ENCODE data around the gene PLXNC1.
A peak's percentile ranks its signal among the peaks of the same experiment; 100 is the strongest.

PLXNC1 gene

GRCh38 chr12:94162108-94162507 is 13.7 kb downstream of the PLXNC1 start:
- no peak for DNase-seq (ENCODE audit: low spot score)

GRCh38 chr12:94163850-94164249 is 15.5 kb downstream of the PLXNC1 start:
- no peak for DNase-seq (ENCODE audit: low spot score)

GRCh38 chr12:94165138-94165537 is 16.8 kb downstream of the PLXNC1 start:
- DNase-seq (ENCODE audit: low spot score) = no peak

GRCh38 chr12:94165670-94166364 is 17.4 kb downstream of the PLXNC1 start:
- DNase-seq (ENCODE audit: low spot score) = no peak

- DNase-seq (ENCODE audit: low spot score) = no peak
Measured at GRCh38 chr12:94167071-94167755, 18.8 kb downstream of the PLXNC1 start.

GRCh38 chr12:94167756-94168416 is 19.5 kb downstream of the PLXNC1 start:
- DNase-seq (ENCODE audit: low spot score) = no peak

GRCh38 chr12:94169495-94169894 is 21.1 kb downstream of the PLXNC1 start:
- DNase-seq (ENCODE audit: low spot score) = no peak

- no peak for DNase-seq (ENCODE audit: low spot score)
Measured at GRCh38 chr12:94169966-94170689, 21.8 kb downstream of the PLXNC1 start.

- DNase-seq (ENCODE audit: low spot score) = no peak
Measured at GRCh38 chr12:94170690-94171594, 22.6 kb downstream of the PLXNC1 start.

GRCh38 chr12:94171595-94171930 is 23.2 kb downstream of the PLXNC1 start:
- no peak for DNase-seq (ENCODE audit: low spot score)

GRCh38 chr12:94172031-94172430 is 23.7 kb downstream of the PLXNC1 start:
- peak; percentile 76 for DNase-seq (ENCODE audit: low spot score)

- DNase-seq (ENCODE audit: low spot score) = no peak
Measured at GRCh38 chr12:94172973-94173372, 24.6 kb downstream of the PLXNC1 start.

GRCh38 chr12:94173660-94174265 is 25.4 kb downstream of the PLXNC1 start:
- no peak for DNase-seq (ENCODE audit: low spot score)

GRCh38 chr12:94174576-94174975 is 26.2 kb downstream of the PLXNC1 start:
- peak; percentile 56 for DNase-seq (ENCODE audit: low spot score)

GRCh38 chr12:94175763-94176668 is 27.6 kb downstream of the PLXNC1 start:
- no peak for DNase-seq (ENCODE audit: low spot score)

GRCh38 chr12:94178054-94178453 is 29.7 kb downstream of the PLXNC1 start:
- no peak for DNase-seq (ENCODE audit: low spot score)

GRCh38 chr12:94178882-94179281 is 30.5 kb downstream of the PLXNC1 start:
- no peak for DNase-seq (ENCODE audit: low spot score)

- no peak for DNase-seq (ENCODE audit: low spot score)
Measured at GRCh38 chr12:94179723-94180122, 31.3 kb downstream of the PLXNC1 start.

- DNase-seq (ENCODE audit: low spot score) = no peak
Measured at GRCh38 chr12:94180558-94181296, 32.4 kb downstream of the PLXNC1 start.

Measured in activated CD4-positive, alpha-beta T cell treated with anti-CD3 and anti-CD28 coated beads, Interleukin-2, Interleukin-4, amounts not matched to agents 100 ng/mL and 50 ng/mL, durations not matched to agents 16 hours and 8 hours (primary cell).